Activated CD4-positive, alpha-beta T cell treated with anti-CD3 and anti-CD28 coated beads, Interleukin-2, amount 10 ng/mL, durations not matched to agents 24 days and 14 days (primary cell): ENCODE results near the gene RALGDS. TPM values are rescaled to one million over a fixed set of nuclear protein-coding genes. Genes with fewer than 3 reads are reported as not detected.
A peak's percentile ranks its signal among the peaks of the same experiment; 100 is the strongest.

Experiments used
- DNase-seq: peaks from one replicate; pipeline ENCODE4 v3.0.0; 2022
- H3K27ac Mint-ChIP-seq: one replicate; pipeline ENCODE4 v1.8.0; 2022; ENCODE audit warnings: mild to moderate bottlenecking, mixed read lengths
- H3K27me3 Mint-ChIP-seq: one replicate; pipeline ENCODE4 v1.8.0; 2022; ENCODE audit warnings: mixed read lengths
- H3K36me3 Mint-ChIP-seq: one replicate; pipeline ENCODE4 v1.8.0; 2022; ENCODE audit warnings: low read depth, mild to moderate bottlenecking, mixed read lengths
- H3K4me1 Mint-ChIP-seq: one replicate; pipeline ENCODE4 v1.8.0; 2021; ENCODE audit warnings: mixed read lengths
- H3K4me3 Mint-ChIP-seq: one replicate; pipeline ENCODE4 v1.8.0; 2022; ENCODE audit warnings: mild to moderate bottlenecking, moderate library complexity, mixed read lengths
- H3K9me3 Mint-ChIP-seq: one replicate; pipeline ENCODE4 v1.8.0; 2021; ENCODE audit warnings: mixed read lengths
- intact Hi-C: fragments of 100-400 bp; cut with micrococcal nuclease; formaldehyde crosslinking; loops from one replicate; pipeline ENCODE4 v1.15.1; 2023
- total RNA-seq: library from RNA; stranded (reverse); gene quantifications from 2 replicates; pipeline ENCODE4 v1.2.3, GENCODE V29; 2022

The RALGDS gene
- total RNA-seq, 1 donor from 2014 or later: 93.0 TPM

- H3K4me3 Mint-ChIP-seq: no peak overlapping the region
- no peaks in the 10 kb centered on the region for H3K9me3 Mint-ChIP-seq
- H3K36me3 Mint-ChIP-seq: peaks cover 42% of the 10 kb centered on the region
- H3K4me1 Mint-ChIP-seq: peaks cover 7% of the 10 kb centered on the region
- no peak overlapping the region for H3K27ac Mint-ChIP-seq
- no peaks in the 10 kb centered on the region for H3K27me3 Mint-ChIP-seq
- intact Hi-C loops: no loop called here
- no peak for DNase-seq
Measured at GRCh38 chr9:133106511-133107244, 14.4 kb downstream of the RALGDS start.

GRCh38 chr9:133105461-133105770, 15.6 kb downstream of the RALGDS start:
- H3K4me1 Mint-ChIP-seq: peaks cover 7% of the 10 kb centered on the region
- no peak for DNase-seq
- no peaks in the 10 kb centered on the region for H3K9me3 Mint-ChIP-seq
- H3K36me3 Mint-ChIP-seq: peaks cover 49% of the 10 kb centered on the region
- H3K27ac Mint-ChIP-seq: no peak overlapping the region
- H3K4me3 Mint-ChIP-seq: no peak overlapping the region
- no peaks in the 10 kb centered on the region for H3K27me3 Mint-ChIP-seq
- intact Hi-C loops: no loop called here

- Mint-ChIP-seq H3K4me3 (no peak overlapping the region), H3K36me3 (peaks cover 48% of the 10 kb centered on the region), H3K9me3 (no peaks in the 10 kb centered on the region), H3K27ac (no peak overlapping the region), H3K4me1 (peaks cover 3% of the 10 kb centered on the region), H3K27me3 (no peaks in the 10 kb centered on the region)
- no peak for DNase-seq
- intact Hi-C loops: no loop called here
Measured at GRCh38 chr9:133104718-133105460, 16.2 kb downstream of the RALGDS start.

GRCh38 chr9:133103987-133104505, 17.0 kb downstream of the RALGDS start:
- peaks cover 3% of the 10 kb centered on the region for H3K4me1 Mint-ChIP-seq
- H3K27me3 Mint-ChIP-seq: no peaks in the 10 kb centered on the region
- no peak for DNase-seq
- H3K9me3 Mint-ChIP-seq: no peaks in the 10 kb centered on the region
- peaks cover 50% of the 10 kb centered on the region for H3K36me3 Mint-ChIP-seq
- no peak overlapping the region for H3K27ac Mint-ChIP-seq
- H3K4me3 Mint-ChIP-seq: no peak overlapping the region
- intact Hi-C loops: loop anchor here (1.0 kb wide), 1 partner anchor 40 kb away; no protein-coding TSS in a partner anchor

- peaks cover 56% of the 10 kb centered on the region for H3K36me3 Mint-ChIP-seq
Measured at GRCh38 chr9:133103183-133103986, 17.7 kb downstream of the RALGDS start.

GRCh38 chr9:133102190-133103021, 18.6 kb downstream of the RALGDS start:
- Mint-ChIP-seq H3K27ac (no peak overlapping the region), H3K4me1 (peaks cover 3% of the 10 kb centered on the region), H3K36me3 (peaks cover 62% of the 10 kb centered on the region), H3K9me3 (no peaks in the 10 kb centered on the region), H3K27me3 (no peaks in the 10 kb centered on the region), H3K4me3 (no peak overlapping the region)
- no peak for DNase-seq
- intact Hi-C loops: loop anchor here (1.0 kb wide), 1 partner anchor 42 kb away; no protein-coding TSS in a partner anchor

More at GRCh38 chr9:133103183-133103986, 17.7 kb downstream of the RALGDS start:
- H3K4me1 Mint-ChIP-seq: peaks cover 3% of the 10 kb centered on the region
- intact Hi-C loops: loop anchor here (1.0 kb wide), 1 partner anchor 41 kb away; no protein-coding TSS in a partner anchor
- no peak overlapping the region for H3K4me3 Mint-ChIP-seq
- H3K9me3 Mint-ChIP-seq: no peaks in the 10 kb centered on the region
- no peaks in the 10 kb centered on the region for H3K27me3 Mint-ChIP-seq
- H3K27ac Mint-ChIP-seq: no peak overlapping the region
- peak; percentile 88 for DNase-seq

- Mint-ChIP-seq H3K27me3 (no peaks in the 10 kb centered on the region), H3K9me3 (peaks cover 1% of the 10 kb centered on the region), H3K4me3 (no peak overlapping the region), H3K4me1 (peaks cover 3% of the 10 kb centered on the region), H3K36me3 (peaks cover 67% of the 10 kb centered on the region), H3K27ac (peak overlapping the region; percentile 34)
- no peak for DNase-seq
- intact Hi-C loops: no loop called here
Measured at GRCh38 chr9:133101356-133102189, 19.5 kb downstream of the RALGDS start.

GRCh38 chr9:133100506-133101355, 20.3 kb downstream of the RALGDS start:
- intact Hi-C loops: no loop called here
- H3K4me3 Mint-ChIP-seq: no peak overlapping the region
- no peaks in the 10 kb centered on the region for H3K4me1 Mint-ChIP-seq
- no peaks in the 10 kb centered on the region for H3K27me3 Mint-ChIP-seq
- peaks cover 72% of the 10 kb centered on the region for H3K36me3 Mint-ChIP-seq
- no peak overlapping the region for H3K27ac Mint-ChIP-seq
- DNase-seq: no peak
- peaks cover 10% of the 10 kb centered on the region for H3K9me3 Mint-ChIP-seq

GRCh38 chr9:133099726-133100505, 21.1 kb downstream of the RALGDS start:
- H3K9me3 Mint-ChIP-seq: peaks cover 10% of the 10 kb centered on the region
- intact Hi-C loops: no loop called here
- H3K36me3 Mint-ChIP-seq: peaks cover 73% of the 10 kb centered on the region
- no peaks in the 10 kb centered on the region for H3K27me3 Mint-ChIP-seq
- no peak overlapping the region for H3K27ac Mint-ChIP-seq
- H3K4me1 Mint-ChIP-seq: no peaks in the 10 kb centered on the region
- no peak for DNase-seq
- no peak overlapping the region for H3K4me3 Mint-ChIP-seq

- intact Hi-C loops: no loop called here
- Mint-ChIP-seq H3K27ac (no peak overlapping the region), H3K4me3 (no peak overlapping the region), H3K4me1 (no peaks in the 10 kb centered on the region), H3K9me3 (peaks cover 10% of the 10 kb centered on the region), H3K27me3 (no peaks in the 10 kb centered on the region), H3K36me3 (peaks cover 64% of the 10 kb centered on the region)
- no peak for DNase-seq
Measured at GRCh38 chr9:133098871-133099270, 22.2 kb downstream of the RALGDS start.

GRCh38 chr9:133098104-133098754, 22.8 kb downstream of the RALGDS start:
- intact Hi-C loops: no loop called here
- H3K36me3 Mint-ChIP-seq: peaks cover 64% of the 10 kb centered on the region
- no peak overlapping the region for H3K4me3 Mint-ChIP-seq
- H3K4me1 Mint-ChIP-seq: no peaks in the 10 kb centered on the region
- H3K9me3 Mint-ChIP-seq: peaks cover 10% of the 10 kb centered on the region
- no peaks in the 10 kb centered on the region for H3K27me3 Mint-ChIP-seq
- H3K27ac Mint-ChIP-seq: no peak overlapping the region
- no peak for DNase-seq
